Measurements from ENCODE around the gene PSTK.

PSTK gene, protein sequence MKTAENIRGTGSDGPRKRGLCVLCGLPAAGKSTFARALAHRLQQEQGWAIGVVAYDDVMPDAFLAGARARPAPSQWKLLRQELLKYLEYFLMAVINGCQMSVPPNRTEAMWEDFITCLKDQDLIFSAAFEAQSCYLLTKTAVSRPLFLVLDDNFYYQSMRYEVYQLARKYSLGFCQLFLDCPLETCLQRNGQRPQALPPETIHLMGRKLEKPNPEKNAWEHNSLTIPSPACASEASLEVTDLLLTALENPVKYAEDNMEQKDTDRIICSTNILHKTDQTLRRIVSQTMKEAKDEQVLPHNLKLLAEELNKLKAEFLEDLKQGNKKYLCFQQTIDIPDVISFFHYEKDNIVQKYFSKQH

DNA sequence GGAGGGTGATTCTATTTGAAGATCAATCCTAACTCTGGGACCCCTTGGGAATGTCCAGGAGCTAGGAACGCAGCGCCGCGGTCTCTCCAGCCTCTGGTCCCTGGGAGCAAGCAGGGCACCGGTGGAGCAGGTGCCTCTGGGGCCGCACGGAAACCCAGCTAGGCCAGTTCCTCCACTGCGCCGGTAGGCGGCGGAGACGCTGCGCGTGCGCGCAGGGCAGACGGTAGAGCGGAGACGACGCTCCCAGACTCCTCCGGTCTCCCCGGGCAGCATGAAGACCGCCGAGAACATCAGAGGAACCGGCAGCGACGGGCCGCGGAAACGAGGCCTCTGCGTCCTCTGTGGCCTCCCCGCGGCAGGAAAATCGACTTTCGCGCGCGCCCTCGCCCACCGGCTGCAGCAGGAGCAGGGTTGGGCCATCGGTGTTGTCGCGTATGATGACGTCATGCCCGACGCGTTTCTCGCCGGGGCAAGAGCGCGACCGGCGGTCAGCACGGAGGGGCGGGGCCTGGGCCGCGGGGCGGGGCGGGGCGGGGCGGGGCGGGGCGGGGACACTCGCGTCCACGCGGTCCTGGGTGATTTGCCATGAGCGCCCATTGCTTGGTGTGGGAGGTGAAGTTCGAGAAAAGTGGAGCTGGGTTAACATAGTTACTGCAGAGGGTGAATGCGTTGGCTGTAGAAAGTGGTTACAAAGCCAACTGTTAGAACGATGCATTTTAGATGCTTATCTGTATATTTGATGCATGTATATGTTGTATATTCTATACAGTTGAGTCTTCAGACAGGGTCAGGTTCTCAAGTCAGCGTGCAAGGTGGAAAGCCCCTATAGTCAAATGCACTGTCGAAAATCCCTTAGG lies at the start of gene PSTK:
TSS of gene PSTK (plus strand) at position 193 of the 857 bp plus-strand sequence. CDS start at position 272, 79 bp downstream.
- peak; percentile 97 for DNase-seq (ENCODE audit: low spot score)

DNA sequence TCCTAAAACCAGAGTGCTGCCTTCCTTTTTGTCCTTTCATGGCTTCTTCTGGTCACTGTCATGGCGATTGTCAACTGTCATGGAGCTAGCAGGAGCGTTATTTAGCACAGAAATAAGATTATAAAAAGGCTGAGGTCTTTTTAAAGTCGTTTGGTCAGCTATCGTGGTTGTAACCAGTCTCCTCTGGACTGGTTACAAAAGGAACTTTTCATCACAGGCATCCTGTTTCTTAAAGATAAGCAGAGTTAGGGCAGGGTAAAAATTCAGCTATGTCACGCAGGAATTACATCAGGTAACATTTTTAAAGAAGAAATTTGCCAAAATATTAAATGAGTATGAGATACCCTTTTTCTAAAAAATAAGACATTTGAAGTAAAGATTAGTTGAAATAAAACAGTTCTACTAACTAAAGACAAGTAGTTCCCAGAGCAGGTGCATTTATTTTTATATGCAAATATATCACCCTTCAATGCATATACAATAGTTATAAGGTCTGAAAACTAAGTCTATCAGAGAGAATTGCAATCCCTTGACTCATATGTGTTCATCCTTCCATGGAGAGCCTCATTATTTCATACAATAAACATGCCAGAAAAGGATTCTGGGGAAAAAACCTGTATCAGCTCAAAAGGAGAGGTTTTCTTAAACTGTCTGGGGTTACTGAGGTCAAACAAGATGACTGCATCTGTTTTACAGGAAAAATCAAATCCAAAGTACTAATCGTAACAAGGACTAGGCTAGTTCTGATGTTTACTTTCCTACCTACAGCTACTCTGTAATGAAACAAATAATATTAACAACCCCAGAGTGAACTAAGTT lies 48.9 kb upstream of the PSTK start:
- DNase-seq (ENCODE audit: low spot score), result no peak

DNA sequence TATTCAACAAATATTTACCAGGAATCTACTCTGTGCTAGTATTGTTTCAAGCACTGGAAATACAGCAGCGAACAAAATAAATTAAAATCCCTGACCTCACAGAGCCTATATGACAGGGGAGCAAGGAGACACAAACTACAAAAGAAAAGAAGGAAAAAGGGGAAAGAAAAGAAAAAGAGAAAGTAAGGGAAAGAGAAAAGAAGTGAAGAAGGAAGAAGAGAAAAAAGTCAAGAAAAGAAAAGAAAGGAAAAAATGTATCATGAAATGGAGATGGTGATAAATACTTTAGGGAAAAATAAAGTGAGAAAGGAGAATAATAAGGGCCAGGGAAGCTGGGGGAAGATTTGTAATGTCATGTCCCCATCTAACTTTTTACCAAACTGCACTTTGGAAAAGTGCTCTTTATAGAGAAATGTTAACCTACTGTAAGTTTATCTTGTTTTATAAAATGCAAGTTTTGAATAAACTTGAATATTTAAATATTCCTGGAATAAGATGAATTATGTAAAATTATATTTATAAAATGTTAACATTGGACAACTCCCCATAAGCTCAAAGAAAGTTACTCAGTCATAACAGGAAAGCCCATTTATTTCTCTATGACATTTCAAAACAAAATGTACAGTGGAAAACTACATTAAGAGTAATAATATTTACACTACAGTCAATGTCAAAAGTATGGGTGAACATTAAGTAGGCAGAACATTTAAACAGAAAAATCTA lies 40.9 kb upstream of the PSTK start:
- no peak for DNase-seq (ENCODE audit: low spot score)

DNA sequence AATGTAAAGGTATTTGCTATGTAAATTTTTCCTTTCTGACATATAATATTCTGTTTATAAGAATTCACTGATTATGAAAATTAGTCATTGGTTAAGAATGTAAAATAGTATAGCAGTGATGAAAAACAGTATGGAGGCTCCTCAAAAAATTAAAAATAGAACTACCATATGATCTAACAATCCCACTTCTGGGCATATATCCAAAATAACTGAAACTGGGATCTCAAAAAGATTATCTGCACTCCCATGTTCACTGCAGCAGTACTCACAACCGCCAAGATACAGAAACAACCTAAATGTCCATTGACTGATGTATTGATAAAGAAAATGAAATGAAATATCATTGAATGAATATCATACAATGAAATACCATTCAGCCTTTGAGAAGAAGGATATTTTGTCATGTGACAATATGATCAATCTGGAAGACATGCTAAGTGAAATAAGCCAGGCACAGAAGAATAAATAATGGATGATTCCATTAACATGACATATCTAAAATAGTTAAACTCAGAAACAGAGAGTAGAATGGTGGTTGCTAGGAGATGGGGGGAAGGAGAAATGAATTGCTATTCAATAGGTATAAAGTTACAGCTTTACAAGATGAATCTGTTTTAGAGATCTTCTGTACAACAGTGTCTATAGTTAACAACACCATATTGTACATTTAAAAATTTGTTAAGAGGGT lies 40.2 kb upstream of the PSTK start:
- no peak for DNase-seq (ENCODE audit: low spot score)

DNA sequence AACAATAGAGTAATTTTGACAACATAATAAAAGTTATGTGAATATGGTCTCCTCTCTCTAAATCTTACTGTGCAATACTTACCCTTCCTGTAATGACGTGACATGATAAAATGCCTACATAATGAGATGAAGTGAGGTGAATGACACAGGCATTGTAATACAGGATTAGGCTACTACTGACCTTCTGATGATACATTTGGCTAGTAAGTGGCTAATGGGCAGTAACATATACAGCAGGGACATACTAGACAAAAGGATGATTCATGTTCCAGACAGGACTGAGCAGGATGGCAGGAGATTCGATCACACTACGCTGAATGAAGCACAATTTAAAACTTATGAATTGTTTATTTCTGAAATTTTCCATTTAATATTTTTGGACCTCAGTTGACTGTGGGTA lies 30.9 kb upstream of the PSTK start:
- no peak for DNase-seq (ENCODE audit: low spot score)

DNA sequence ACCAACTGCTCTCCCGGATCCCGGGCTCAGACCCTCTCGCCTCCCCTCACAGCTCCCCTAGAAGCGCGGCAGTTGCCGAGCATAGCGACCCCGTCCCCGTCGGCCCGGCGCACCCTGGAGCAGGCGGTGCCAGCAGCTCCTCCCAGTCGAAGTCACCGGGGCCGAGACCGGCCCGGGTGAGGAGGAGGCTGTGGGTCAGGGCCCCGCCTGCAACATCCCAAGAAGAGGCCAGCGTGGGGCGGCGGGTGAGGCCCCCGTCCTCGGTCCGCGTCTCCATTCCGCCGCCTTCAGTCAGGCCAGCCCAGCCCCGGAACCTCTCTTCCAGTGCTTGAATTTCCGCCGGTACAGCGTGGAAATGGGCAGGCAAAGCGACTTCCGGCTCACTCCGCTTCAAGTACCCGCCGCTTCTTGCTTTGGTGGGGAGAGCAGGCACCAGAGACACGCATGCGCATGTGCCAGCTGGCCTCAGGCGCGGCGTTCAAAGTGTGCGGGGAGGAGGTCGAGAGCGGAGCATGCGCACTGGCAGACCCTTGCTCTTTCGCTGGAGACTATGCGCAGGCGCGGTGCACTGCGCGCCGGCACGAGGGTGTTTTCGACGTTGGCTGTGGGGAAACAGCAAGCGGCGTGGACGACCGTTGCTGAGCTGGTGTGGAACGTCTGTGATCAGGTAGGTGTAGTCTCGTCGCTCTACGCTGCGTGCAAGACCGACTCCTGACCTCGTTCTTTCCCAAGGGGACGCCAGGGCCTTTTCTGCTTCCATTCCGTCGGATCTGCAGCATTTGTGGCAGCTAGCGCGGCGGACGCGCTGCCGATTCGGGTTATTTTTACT lies 26.1 kb upstream of the PSTK start, which contains the start of gene C10orf88:
TSS of gene C10orf88 (minus strand) at position 326 of the 829 bp plus-strand sequence. CDS start at position 277, 49 bp downstream.
- DNase-seq (ENCODE audit: low spot score), result peak; percentile 100

DNA sequence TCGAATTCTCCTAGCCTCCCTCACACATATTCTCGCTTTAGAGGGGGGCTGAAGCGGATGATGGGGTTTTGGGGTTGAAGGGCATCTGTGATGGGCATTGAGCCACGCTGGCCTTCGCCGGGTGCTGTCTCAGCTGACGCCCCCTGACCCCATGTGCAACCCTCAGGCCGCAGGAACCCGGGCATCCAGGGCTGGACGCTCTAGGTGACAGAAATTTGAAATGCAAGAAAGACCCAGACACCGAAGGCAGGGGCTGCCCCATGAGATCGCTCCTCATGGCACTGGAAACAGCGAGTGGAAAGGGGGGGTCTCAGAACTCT lies 25.5 kb upstream of the PSTK start:
- no peak for DNase-seq (ENCODE audit: low spot score)

DNA sequence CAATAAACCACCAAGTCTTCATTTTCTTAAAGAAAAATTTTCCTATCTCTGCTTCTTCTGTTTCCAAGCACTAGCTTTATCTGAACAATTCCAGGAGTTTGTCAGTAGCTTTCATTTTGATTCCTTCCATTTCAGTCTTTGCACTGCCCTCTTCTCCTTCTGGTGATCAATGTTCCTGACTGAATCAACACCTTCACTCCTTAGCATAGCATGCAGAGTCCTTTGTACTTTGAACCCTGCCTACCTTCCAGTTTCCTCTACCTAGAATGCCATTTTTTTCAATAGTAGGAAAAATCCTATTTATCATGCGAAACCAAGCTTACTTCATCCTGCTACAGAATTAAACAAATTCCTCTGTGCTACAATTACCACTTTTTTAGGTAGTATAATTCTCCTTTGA lies 24.3 kb upstream of the PSTK start:
- DNase-seq (ENCODE audit: low spot score), result no peak

DNA sequence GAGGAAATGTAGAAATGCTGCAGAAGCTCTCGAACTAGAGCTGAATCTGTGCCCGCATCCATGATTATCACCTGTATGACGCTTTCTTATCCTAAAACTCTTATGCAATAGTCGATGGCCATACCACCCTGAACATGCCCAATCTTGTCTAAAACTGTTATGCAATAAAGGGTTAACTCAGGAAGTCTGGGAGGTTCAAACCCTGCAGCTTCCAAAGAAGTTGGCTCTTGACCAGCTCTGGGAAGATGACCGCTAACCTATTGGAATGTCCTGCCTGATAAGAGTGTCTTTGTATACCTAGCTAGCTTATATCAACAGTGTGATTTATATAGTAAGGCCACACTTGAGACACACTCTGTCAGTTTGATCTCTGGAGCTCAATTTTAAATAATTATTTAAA lies 22.7 kb upstream of the PSTK start:
- no peak for DNase-seq (ENCODE audit: low spot score)

DNA sequence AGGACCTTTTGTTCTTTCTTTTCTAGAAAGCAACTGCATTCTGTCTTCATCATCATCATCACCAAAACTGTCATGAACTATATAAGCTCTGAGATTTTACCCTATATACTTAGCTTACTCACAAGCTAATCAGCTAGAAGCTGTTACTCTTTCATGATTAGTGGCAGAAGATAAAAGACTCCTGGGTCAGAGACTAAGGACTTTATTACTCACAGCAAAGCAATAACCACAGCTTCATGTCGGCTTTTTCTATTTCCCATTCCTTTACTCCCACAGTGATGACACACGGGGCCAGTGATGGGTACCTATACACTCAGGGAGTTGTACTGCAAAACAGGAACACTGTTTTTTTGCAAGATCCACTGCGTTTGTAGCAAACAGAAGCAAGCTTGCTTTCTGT lies 17.8 kb upstream of the PSTK start:
- no peak for DNase-seq (ENCODE audit: low spot score)

DNA sequence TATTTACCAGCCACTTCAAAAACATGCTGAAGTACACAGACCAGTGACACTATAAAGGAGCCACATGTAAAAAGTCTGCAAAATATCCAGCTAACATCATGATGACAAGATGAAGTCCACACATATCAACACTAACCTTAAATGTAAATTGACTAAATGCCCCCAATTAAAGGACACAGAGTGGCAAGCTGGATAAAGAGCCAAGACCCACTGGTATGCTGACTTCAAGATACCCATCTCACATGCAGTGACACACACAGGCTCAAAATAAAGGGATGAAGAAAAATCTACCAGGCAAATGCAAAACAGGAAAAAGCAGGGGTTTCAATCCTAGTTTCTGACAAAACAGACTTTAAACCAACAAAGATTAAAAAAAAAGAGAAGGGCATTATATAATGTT lies 13.3 kb upstream of the PSTK start:
- DNase-seq (ENCODE audit: low spot score), result no peak

DNA sequence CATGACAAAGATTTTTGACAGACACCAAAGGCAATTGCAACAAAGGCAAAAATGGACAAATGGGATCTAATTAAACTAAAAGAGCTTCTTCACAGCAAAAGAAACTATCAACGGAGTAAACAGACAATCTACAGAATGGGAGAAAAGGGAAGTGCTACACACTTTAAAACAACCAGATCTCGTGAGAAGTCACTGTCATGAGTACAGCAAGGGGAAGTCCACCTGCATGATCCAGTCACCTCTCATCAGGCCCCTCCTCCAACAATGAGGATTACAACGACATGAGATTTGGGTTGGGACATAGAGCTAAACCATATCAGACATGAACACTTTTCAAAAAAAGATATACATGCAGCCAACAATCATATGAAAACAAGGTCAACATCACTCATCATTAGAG lies 11.5 kb upstream of the PSTK start:
- DNase-seq (ENCODE audit: low spot score), result no peak

DNA sequence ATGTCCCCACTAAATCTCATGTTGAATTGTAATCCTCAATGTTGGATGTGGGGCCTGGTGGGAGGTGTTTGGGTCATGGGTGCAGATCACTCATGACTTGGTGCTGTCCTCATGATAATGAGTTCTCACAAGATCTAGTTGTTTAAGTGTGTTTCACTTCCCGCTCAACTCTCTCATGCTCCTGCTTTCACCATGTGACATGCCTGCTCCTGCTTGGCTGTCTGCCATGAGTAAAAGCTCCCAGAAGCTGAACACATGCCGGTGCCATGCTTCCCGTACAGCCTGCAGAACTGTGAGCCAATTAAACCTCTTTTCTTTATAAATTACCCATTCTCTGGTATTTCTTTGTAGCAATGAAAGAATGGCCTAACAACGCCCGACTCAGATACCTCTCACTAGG lies 6.2 kb upstream of the PSTK start:
- no peak for DNase-seq (ENCODE audit: low spot score)

DNA sequence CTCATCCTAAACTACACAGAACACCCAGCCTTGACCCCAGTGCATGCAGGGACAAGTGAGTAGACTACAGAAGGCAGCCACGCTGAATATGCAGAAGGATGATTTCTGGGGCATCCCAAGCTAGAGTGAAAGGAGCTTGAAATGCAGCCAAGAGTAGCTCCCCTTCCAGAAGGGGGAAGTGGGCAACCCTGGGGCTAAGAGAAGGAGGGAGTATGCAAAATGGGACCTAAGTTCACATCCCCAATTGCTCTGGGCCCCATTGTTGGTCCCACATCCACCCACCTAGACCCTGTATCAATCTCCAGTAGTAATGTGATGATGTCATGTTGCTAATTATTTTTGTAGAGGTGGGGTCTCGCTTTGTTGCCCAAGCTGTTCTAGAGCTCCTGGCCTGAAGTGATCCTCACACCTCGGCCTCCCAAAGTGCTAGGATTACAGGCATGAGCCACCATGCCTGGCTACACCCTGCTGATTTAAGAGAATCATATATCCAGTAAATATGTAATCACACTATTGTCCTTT lies 5.6 kb upstream of the PSTK start:
- no peak for DNase-seq (ENCODE audit: low spot score)

DNA sequence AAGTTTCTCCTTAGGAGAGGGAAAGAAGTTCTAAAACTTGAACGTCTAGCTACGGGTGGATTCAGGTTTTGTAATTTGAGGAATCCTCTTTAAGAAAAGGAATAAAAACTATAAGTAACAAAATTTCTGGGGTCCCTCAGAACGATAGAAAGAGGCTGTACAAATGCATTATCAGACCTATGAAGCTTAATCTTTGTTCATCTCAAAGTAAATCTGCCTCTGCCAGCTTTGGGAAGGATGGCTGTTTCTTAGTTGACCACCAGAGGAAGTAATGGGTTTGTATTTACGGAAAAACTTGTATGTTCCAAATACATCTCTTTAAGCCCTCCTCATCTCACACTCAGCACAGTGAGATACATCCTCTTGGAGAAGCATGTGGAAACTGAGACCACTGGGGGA lies 864 bp downstream of the PSTK start:
- DNase-seq (ENCODE audit: low spot score), result peak; percentile 57

DNA sequence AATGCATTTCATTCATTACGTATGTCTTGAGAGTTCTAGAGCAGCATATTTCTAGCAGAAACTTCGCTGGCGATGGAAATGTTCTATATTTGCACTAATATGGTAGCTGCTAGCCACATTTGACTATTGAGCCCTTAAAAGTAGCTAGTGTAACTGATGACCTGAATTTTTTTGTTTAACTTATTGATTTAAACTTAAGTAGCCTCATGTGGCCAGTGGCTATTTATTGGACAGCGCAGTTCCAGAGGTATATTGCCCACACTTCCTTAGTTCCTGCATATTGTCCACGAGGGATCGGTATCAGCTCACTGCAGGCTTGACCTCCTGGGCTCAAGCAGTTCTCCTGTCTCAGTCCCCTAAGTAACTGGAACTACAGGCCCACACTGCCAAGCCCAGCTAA lies 3.7 kb downstream of the PSTK start:
- DNase-seq (ENCODE audit: low spot score), result no peak

DNA sequence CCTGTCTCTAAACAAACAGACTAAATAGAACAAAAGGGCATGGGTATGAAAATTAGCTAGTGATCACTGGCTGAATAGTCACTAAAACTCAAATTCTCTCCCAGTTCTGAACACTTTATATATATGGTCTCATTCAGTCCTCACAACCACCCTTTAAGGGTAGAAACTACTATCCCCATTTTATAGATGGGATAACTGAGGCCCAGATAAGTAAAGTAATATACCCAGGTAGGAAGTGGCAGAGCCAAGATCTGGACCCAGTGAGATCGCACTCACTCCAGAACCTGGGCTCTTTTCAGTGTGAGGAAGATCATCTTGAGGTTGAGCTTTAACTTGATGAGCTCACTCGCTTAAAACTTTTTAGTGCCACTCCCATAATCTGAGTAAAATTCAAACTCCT lies 4.5 kb downstream of the PSTK start:
- no peak for DNase-seq (ENCODE audit: low spot score)

DNA sequence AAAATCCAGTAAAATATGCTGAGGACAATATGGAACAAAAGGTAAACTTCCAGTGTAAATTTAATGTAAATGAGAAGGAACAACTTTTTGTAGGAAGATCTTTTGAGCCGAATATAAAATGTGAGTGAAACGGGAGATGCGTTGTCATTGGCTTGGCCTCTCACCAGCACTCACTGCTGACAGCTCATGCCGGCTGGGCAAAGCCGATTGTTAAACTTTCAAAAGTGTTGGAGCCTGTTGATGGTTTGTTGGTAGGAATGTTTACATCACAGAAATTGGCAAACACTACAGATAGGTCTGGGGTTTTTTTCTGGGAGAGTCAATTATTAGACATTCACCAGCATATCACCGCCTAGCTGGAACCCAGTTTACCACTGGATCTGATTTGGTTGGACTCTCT lies 6.1 kb downstream of the PSTK start:
- no peak for DNase-seq (ENCODE audit: low spot score)

DNA sequence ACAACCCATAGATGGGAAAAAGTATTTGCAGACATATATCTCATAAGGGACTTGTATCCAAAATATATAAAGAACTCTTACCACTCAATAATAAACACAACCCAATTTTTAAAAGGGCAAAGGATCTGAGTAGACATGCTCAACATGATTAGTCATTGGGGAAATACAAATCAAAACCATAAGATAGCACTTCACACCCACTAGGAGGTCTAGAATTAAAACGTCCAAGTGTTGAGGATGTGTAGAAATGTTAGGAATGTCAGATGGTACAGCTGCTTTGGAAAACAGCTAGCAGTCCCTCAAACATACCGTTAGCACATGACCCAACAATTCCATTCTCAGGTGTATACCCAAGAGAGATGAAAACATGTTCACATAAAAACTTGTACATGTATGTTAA lies 8.3 kb downstream of the PSTK start:
- DNase-seq (ENCODE audit: low spot score), result no peak

DNA sequence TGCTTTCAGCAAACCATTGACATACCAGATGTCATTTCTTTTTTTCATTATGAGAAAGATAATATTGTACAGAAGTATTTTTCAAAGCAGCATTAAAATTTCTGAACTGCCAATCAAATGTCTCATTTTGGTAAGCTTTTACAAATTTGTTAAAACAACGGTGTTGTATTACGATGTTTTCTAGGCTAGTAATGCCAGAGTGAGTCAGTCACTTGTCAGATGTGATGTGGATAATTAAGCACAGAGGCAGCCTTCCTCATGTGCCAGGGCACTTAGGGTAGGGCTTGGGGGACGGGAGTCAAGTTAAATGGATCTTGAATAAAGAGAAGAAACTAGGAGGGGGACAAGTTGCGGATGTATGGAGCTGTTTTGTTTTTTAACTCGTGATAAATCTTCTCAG lies 10.1 kb downstream of the PSTK start:
- peak; percentile 6 for DNase-seq (ENCODE audit: low spot score)

All from GM03348 (cell line).